Trophoblast cell (in vitro differentiated cells and primary cell): ENCODE data around the gene GAK.

Experiments used
- DNase-seq, 2 donors: peaks; one replicate each; pipeline ENCODE4 v3.0.0-alpha.2; 2016
- H2AFZ ChIP-seq: 2 replicates; pipeline ENCODE4 v1.6.1; 2013; ENCODE audit warnings: low read length, moderate library complexity, mild to moderate bottlenecking; ENCODE audit not compliant: insufficient read depth, poor library complexity
- H2AK5ac ChIP-seq: 2 replicates; pipeline ENCODE4 v1.6.1; 2013; ENCODE audit warnings: mild to moderate bottlenecking, low read length
- H2BK120ac ChIP-seq: 2 replicates; pipeline ENCODE4 v1.6.1; 2013; ENCODE audit warnings: low read length, mild to moderate bottlenecking, moderate library complexity; ENCODE audit not compliant: insufficient read depth, poor library complexity
- H2BK12ac ChIP-seq: 2 replicates; pipeline ENCODE4 v1.6.1; 2013; ENCODE audit warnings: mild to moderate bottlenecking, low read length, moderate library complexity
- H2BK5ac ChIP-seq: 2 replicates; pipeline ENCODE4 v1.6.1; 2013; ENCODE audit warnings: low read length, low read depth, moderate library complexity, mild to moderate bottlenecking; ENCODE audit not compliant: poor library complexity
- H3K14ac ChIP-seq: 2 replicates; pipeline ENCODE4 v1.6.1; 2013; ENCODE audit warnings: mild to moderate bottlenecking, low read length
- H3K18ac ChIP-seq: 2 replicates; pipeline ENCODE4 v1.6.1; 2013; ENCODE audit warnings: mild to moderate bottlenecking, low read length
- H3K23ac ChIP-seq: 2 replicates; pipeline ENCODE4 v1.6.1; 2013; ENCODE audit warnings: low read length
- H3K27ac ChIP-seq: 2 replicates; pipeline ENCODE4 v1.5.1; 2013; ENCODE audit warnings: low read depth, mild to moderate bottlenecking, inconsistent platforms, low read length, moderate library complexity
- H3K27me3 ChIP-seq: 2 replicates; pipeline ENCODE4 v1.6.1; 2013; ENCODE audit warnings: inconsistent platforms, mild to moderate bottlenecking, low read length, moderate library complexity; ENCODE audit not compliant: insufficient read depth
- H3K36me3 ChIP-seq, 2 experiments: 1 replicate in 1 of 2; 2 replicates in 1 of 2; pipeline ENCODE4 v1.6.1; 2013; ENCODE audit warnings: low read length in 2 of 2, mild to moderate bottlenecking in 2 of 2, moderate library complexity in 1 of 2; ENCODE audit not compliant: insufficient read depth in 2 of 2, control insufficient read depth in 1 of 2
- H3K4ac ChIP-seq: 2 replicates; pipeline ENCODE4 v1.6.1; 2013; ENCODE audit warnings: low read depth, mild to moderate bottlenecking, low read length, moderate library complexity
- H3K4me1 ChIP-seq, 2 experiments: 1 replicate in 1 of 2; 2 replicates in 1 of 2; pipeline ENCODE4 v1.6.1; 2013; ENCODE audit warnings: low read length in 2 of 2, mild to moderate bottlenecking in 2 of 2, moderate library complexity in 1 of 2; ENCODE audit not compliant: insufficient read depth in 2 of 2, control insufficient read depth in 1 of 2
- H3K4me2 ChIP-seq: 2 replicates; pipeline ENCODE4 v1.6.1; 2013; ENCODE audit warnings: inconsistent platforms, mild to moderate bottlenecking, low read length, moderate library complexity
- H3K4me3 ChIP-seq: 2 replicates; pipeline ENCODE4 v1.5.1; 2013; ENCODE audit warnings: mild to moderate bottlenecking, low read depth, low read length, inconsistent platforms
- H3K79me1 ChIP-seq: one replicate; pipeline ENCODE4 v1.6.1; 2013; ENCODE audit warnings: low read length
- H3K79me2 ChIP-seq: 2 replicates; pipeline ENCODE4 v1.6.1; 2013; ENCODE audit warnings: low read length, mild to moderate bottlenecking; ENCODE audit not compliant: control insufficient read depth, insufficient read depth, poor library complexity
- H3K9ac ChIP-seq: 2 replicates; pipeline ENCODE4 v1.6.1; 2013; ENCODE audit warnings: mild to moderate bottlenecking, low read length
- H3K9me3 ChIP-seq: 2 replicates; pipeline ENCODE4 v1.6.1; 2013; ENCODE audit warnings: low read depth, mild to moderate bottlenecking, control low read depth, inconsistent platforms, low read length; ENCODE audit not compliant: insufficient read depth
- H4K12ac ChIP-seq: 2 replicates; pipeline ENCODE4 v1.6.1; 2013; ENCODE audit warnings: low read depth, mild to moderate bottlenecking, low read length, moderate library complexity
- H4K8ac ChIP-seq: 2 replicates; pipeline ENCODE4 v1.6.1; 2013; ENCODE audit warnings: low read depth, mild to moderate bottlenecking, low read length, moderate library complexity
- H4K91ac ChIP-seq: one replicate; pipeline ENCODE4 v1.6.1; 2013; ENCODE audit warnings: low read depth, mild to moderate bottlenecking, low read length, moderate library complexity
- WGBS: extraction: QIAGEN DNeasy Blood & Tissue Kit; methylation state at CpG from one replicate; pipeline ENCODE4 v1.1.7; 2013; ENCODE audit warnings: missing lambda C conversion rate; ENCODE audit not compliant: insufficient read length, insufficient coverage; ENCODE audit errors: extremely low coverage; 5-methylcytosine and 5-hydroxymethylcytosine counted together

GAK gene

DNA sequence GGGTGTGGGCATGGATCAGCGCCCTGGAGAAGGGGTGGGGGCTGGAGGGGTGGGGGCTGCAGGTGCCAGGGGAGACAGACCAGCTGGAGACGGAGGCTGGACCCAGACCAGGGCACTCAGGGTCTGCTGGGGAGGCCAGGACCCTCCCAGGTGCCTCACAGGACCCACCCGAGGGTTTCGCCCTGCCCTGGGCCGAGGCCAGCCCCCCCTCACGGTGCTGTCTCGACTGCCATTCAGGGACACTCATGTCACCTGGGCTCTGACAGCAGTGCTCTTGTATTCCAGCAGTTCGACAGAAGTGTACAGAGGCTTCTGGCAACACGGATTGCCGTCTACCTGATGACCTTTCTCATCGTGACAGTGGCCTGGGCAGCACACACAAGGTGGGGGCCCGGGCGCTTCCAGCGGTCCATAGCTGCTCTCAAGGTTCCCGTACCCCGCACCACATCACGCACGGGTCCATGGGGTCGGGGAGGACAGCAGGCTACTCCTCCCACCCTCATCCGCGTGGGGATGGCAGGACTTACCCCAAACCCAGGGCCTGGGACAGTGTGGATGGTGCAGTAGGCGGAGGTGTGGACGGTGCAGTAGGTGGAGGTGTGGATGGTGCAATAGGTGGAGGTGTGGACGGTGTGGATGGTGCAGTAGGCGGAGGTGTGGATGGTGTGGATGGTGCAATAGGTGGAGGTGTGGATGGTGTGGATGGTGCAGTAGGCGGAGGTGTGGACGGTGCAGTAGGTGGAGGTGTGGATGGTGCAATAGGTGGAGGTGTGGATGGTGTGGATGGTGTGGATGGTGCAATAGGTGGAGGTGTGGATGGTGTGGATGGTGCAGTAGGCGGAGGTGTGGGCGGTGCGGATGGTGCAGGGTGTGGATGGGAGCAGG is 18.3 kb upstream of the GAK start:
- Histone ChIP-seq H2AK5ac (no peak overlapping the region), H3K79me2 (no peaks in the 10 kb centered on the region), H3K79me1 (no peaks in the 10 kb centered on the region), H3K14ac (no peak overlapping the region), H2BK12ac (no peak overlapping the region), H3K36me3 (peaks cover 0 to 8% of the 10 kb centered on the region in 2 experiments), H3K27me3 (no peaks in the 10 kb centered on the region), H2BK120ac (no peak overlapping the region), H3K4ac (no peak overlapping the region), H3K4me2 (no peak overlapping the region), H4K8ac (no peak overlapping the region), H4K12ac (no peak overlapping the region), H3K27ac (no peak overlapping the region), H2AFZ (no peak overlapping the region), H3K9ac (no peak overlapping the region), H3K4me1 (peaks cover 3 to 9% of the 10 kb centered on the region in 2 experiments), H2BK5ac (no peak overlapping the region), H3K9me3 (no peaks in the 10 kb centered on the region), H3K23ac (no peak overlapping the region), H3K4me3 (no peak overlapping the region), H3K18ac (no peak overlapping the region), H4K91ac (no peak overlapping the region)
- no peak for DNase-seq
- no CpG with 5 or more reads among the region's 30 CpGs for WGBS

DNA sequence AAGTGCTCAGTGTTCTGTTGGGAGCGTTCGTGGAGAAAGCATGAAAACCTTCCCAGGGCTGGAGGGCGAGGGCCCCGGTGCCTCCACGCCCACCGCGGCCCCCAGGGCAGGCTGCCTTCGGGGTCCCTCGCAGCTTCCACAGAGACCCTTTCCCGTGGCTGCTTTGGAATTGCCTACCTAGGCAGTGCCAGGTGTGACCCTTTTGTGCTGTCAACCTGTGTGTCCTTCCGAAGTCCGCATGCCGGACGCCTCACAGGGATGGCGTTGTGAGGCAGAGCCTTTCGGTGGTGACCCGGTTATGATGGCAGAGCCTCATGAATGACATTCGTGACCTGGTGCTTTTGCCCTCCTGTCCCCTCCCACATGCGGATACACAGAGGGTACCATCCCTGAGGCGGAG is 17.5 kb upstream of the GAK start:
- Histone ChIP-seq H2BK12ac (no peak overlapping the region), H3K4ac (no peak overlapping the region), H4K8ac (no peak overlapping the region), H3K79me2 (no peaks in the 10 kb centered on the region), H3K9me3 (no peaks in the 10 kb centered on the region), H3K4me2 (no peak overlapping the region), H3K4me1 (peaks cover 3 to 9% of the 10 kb centered on the region in 2 experiments), H3K18ac (no peak overlapping the region), H4K91ac (no peak overlapping the region), H4K12ac (no peak overlapping the region), H2BK5ac (no peak overlapping the region), H3K27me3 (no peaks in the 10 kb centered on the region), H3K27ac (no peak overlapping the region), H3K14ac (no peak overlapping the region), H2BK120ac (no peak overlapping the region), H3K36me3 (peaks cover 0 to 5% of the 10 kb centered on the region in 2 experiments), H3K9ac (no peak overlapping the region), H3K23ac (no peak overlapping the region), H2AK5ac (no peak overlapping the region), H2AFZ (no peak overlapping the region), H3K79me1 (no peaks in the 10 kb centered on the region), H3K4me3 (no peak overlapping the region)
- no peak for DNase-seq
- WGBS = no CpG with 5 or more reads among the region's 20 CpGs

DNA sequence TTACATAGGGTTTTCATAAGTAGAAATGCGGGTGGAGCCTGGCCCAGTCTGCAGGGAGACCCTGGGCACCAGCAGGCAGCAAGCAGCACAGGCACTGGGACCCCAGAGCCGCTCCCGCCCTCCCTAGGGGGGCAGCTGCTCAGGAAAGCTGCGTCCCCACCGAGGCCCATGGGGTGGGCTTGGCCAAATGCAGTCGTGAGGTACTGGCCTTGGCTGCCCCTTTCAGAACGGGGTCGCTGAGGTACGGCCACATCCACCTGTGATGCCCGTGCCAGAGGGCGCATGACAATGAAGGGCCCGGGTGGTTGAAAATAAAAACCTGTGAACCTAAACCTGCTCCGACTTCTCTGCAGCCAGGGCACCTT is 16.8 kb upstream of the GAK start:
- no peak overlapping the region for H3K9ac ChIP-seq
- H2AFZ ChIP-seq = no peak overlapping the region
- no peak overlapping the region for H3K27ac ChIP-seq
- peaks cover 0 to 5% of the 10 kb centered on the region in 2 experiments for H3K36me3 ChIP-seq
- no peak overlapping the region for H2BK12ac ChIP-seq
- no peak overlapping the region for H2BK120ac ChIP-seq
- H3K4me2 ChIP-seq = no peak overlapping the region
- no peak overlapping the region for H4K91ac ChIP-seq
- no peak overlapping the region for H3K4ac ChIP-seq
- no CpG with 5 or more reads among the region's 13 CpGs for WGBS
- no peak overlapping the region for H4K8ac ChIP-seq
- no peak overlapping the region for H3K4me3 ChIP-seq
- H3K18ac ChIP-seq = no peak overlapping the region
- no peak overlapping the region for H4K12ac ChIP-seq
- peaks cover 3 to 9% of the 10 kb centered on the region in 2 experiments for H3K4me1 ChIP-seq
- H2AK5ac ChIP-seq = no peak overlapping the region
- H2BK5ac ChIP-seq = no peak overlapping the region
- H3K27me3 ChIP-seq = peaks cover 2% of the 10 kb centered on the region
- H3K79me2 ChIP-seq = no peaks in the 10 kb centered on the region
- no peaks in the 10 kb centered on the region for H3K79me1 ChIP-seq
- no peak overlapping the region for H3K14ac ChIP-seq
- no peaks in the 10 kb centered on the region for H3K9me3 ChIP-seq
- no peak for DNase-seq
- H3K23ac ChIP-seq = no peak overlapping the region

DNA sequence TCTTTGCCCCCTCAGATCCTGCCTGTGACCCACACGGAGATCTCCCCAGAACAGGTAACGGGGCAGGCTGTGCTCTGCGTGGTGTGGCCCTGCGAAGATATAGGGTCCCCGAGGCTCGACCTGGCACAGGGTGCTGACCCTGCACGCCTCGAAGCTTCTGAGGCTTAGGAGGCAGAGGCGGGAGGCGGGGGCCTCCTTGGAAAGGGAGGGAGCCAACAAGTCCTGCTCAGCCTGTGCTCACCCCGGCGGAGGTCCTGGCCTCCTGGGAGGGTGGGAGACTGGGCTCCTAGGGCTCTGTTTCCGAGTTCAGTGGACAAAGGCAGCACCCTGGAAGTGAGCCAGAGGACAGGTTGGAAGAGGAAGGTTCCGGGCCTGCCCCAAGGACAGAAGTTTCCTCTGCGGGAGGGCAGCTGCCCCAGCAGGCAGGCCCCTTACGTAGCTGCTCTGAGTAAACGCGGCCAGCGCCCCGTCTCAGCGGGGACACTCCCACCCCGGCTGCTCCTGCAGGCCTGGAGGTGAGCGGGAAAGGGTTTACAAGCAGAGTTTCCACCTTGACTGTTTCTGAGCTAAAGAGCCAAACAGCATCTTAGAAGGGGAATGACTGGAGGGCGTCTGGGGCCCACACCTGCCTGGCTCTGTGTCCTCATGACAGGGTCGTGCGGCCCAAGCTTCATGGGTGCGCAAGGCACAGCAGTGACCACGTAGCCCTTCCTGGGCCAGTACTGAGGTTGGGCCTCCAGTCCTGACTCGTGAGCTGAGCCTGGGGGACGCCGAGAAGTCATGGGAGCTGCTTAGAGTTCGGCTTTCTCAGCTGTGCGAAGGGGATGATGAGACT is 16.2 kb upstream of the GAK start:
- DNase-seq = no peak
- Histone ChIP-seq H3K4me3 (no peak overlapping the region), H2AFZ (no peak overlapping the region), H3K36me3 (peaks cover 0 to 1% of the 10 kb centered on the region in 2 experiments), H3K9me3 (no peaks in the 10 kb centered on the region), H3K14ac (no peak overlapping the region), H3K4me2 (no peak overlapping the region), H2AK5ac (no peak overlapping the region), H3K79me1 (no peaks in the 10 kb centered on the region), H3K27ac (no peak overlapping the region), H2BK120ac (no peak overlapping the region), H3K23ac (no peak overlapping the region), H4K12ac (peak overlapping the region; percentile 16), H3K79me2 (no peaks in the 10 kb centered on the region), H3K4ac (no peak overlapping the region), H3K18ac (no peak overlapping the region), H3K27me3 (peaks cover 2% of the 10 kb centered on the region), H4K8ac (no peak overlapping the region), H3K4me1 (peaks cover 3 to 9% of the 10 kb centered on the region in 2 experiments), H2BK12ac (no peak overlapping the region), H4K91ac (no peak overlapping the region), H3K9ac (no peak overlapping the region), H2BK5ac (no peak overlapping the region)
- no CpG with 5 or more reads among the region's 33 CpGs for WGBS
